Astrocyte (in vitro differentiated cells and primary cell): ENCODE measurements around the gene ANKMY2. TPM values are rescaled to one million over a fixed set of nuclear protein-coding genes. Genes with fewer than 3 reads are reported as not detected.

Experiments used
- DNase-seq: peaks from one replicate; pipeline ENCODE4 v3.0.0-alpha.2; 2010; ENCODE audit warnings: low read depth
- FAIRE-seq: peaks from 2 replicates; lab custom pipeline; 2011; peaks lifted over from hg19 to GRCh38; lab: Jason Lieb, UNC
- H2AFZ ChIP-seq: 2 replicates; pipeline ENCODE4 v1.6.0; 2012; ENCODE audit warnings: low read depth, low read length, inconsistent platforms
- H3K27ac ChIP-seq: 2 replicates; pipeline ENCODE4 v1.5.1; 2011; ENCODE audit warnings: low read depth, low read length, inconsistent platforms
- H3K27me3 ChIP-seq: 2 replicates; pipeline ENCODE4 v1.6.0; 2011; ENCODE audit warnings: low read length, inconsistent platforms; ENCODE audit not compliant: insufficient read depth
- H3K36me3 ChIP-seq: 2 replicates; pipeline ENCODE4 v1.5.1; 2011; ENCODE audit warnings: low read length, inconsistent platforms; ENCODE audit not compliant: insufficient read depth
- H3K4me1 ChIP-seq: 2 replicates; pipeline ENCODE4 v1.5.1; 2011; ENCODE audit warnings: low read length, inconsistent platforms; ENCODE audit not compliant: insufficient read depth
- H3K4me2 ChIP-seq: 2 replicates; pipeline ENCODE4 v1.6.0; 2012; ENCODE audit warnings: low read length, inconsistent platforms
- H3K4me3 ChIP-seq: 2 replicates; pipeline ENCODE4 v1.5.1; 2011; ENCODE audit warnings: low read depth, mild to moderate bottlenecking, low read length, inconsistent platforms; ENCODE audit not compliant: insufficient read depth
- H3K79me2 ChIP-seq: 2 replicates; pipeline ENCODE4 v1.6.0; 2012; ENCODE audit warnings: mild to moderate bottlenecking, low read length, inconsistent platforms; ENCODE audit not compliant: insufficient read depth
- H3K9ac ChIP-seq: 2 replicates; pipeline ENCODE4 v1.6.0; 2012; ENCODE audit warnings: mild to moderate bottlenecking, low read length, inconsistent platforms
- H3K9me3 ChIP-seq: 2 replicates; pipeline ENCODE4 v1.5.1; 2012; ENCODE audit warnings: low read depth, mild to moderate bottlenecking, low read length, inconsistent platforms; ENCODE audit not compliant: insufficient read depth
- H4K20me1 ChIP-seq: 2 replicates; pipeline ENCODE4 v1.6.0; 2012; ENCODE audit warnings: low read length, inconsistent platforms; ENCODE audit not compliant: insufficient read depth
- H3K27ac Mint-ChIP-seq: one replicate; pipeline ENCODE4 v1.8.0; 2021; ENCODE audit warnings: mild to moderate bottlenecking, mixed read lengths; ENCODE audit not compliant: unreplicated experiment
- H3K27me3 Mint-ChIP-seq: one replicate; pipeline ENCODE4 v1.8.0; 2021; ENCODE audit warnings: low read depth, mixed read lengths; ENCODE audit not compliant: unreplicated experiment
- H3K36me3 Mint-ChIP-seq: one replicate; pipeline ENCODE4 v1.8.0; 2021; ENCODE audit warnings: low read depth, mixed read lengths; ENCODE audit not compliant: unreplicated experiment
- H3K4me1 Mint-ChIP-seq: one replicate; pipeline ENCODE4 v1.8.0; 2021; ENCODE audit warnings: low read depth, mixed read lengths; ENCODE audit not compliant: unreplicated experiment
- H3K4me3 Mint-ChIP-seq: one replicate; pipeline ENCODE4 v1.8.0; 2021; ENCODE audit warnings: mild to moderate bottlenecking, moderate library complexity, mixed read lengths; ENCODE audit not compliant: unreplicated experiment
- H3K9me3 Mint-ChIP-seq: one replicate; pipeline ENCODE4 v1.8.0; 2021; ENCODE audit warnings: mild to moderate bottlenecking, mixed read lengths; ENCODE audit not compliant: unreplicated experiment
- EZH2 ChIP-seq: IDR thresholded peaks from 2 replicates; pipeline ENCODE4 v1.6.1; 2012; ENCODE audit warnings: mild to moderate bottlenecking, low read length, inconsistent platforms; ENCODE audit not compliant: insufficient read depth
- total RNA-seq: library from RNA; stranded (reverse); gene quantifications from 2 replicates; pipeline ENCODE4 v1.2.1, GENCODE V29; 2021
- TF ChIP-seq, protein P1 (sequence below): IDR thresholded peaks from 2 replicates; pipeline ENCODE4 v1.5.1; 2011; ENCODE audit warnings: low read depth, mild to moderate bottlenecking, inconsistent platforms, low read length, moderate library complexity; ENCODE audit not compliant: insufficient read depth

Gene ANKMY2
- total RNA-seq, 1 donor from 2014 or later, result 21.9 TPM

DNA sequence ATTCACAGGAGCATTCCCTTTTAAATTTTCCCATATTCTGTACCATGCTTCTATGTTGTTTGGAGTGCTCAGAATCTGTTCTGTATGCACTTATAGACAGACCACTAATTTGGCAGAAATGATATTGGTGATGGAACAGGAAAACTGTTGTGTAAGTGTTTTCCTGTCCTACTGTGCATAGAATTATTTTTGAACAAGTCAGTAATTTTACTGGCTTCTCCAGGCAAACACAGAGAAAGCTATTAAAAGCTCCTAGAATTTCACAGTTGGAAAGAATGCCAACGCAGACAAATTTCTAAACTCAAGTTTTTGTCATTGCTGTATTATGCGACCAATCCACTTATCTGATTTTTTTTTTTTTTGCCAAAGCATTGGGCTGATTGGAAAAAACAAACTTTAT is 55.7 kb downstream of the ANKMY2 start:
- TF ChIP-seq, protein P1, sequence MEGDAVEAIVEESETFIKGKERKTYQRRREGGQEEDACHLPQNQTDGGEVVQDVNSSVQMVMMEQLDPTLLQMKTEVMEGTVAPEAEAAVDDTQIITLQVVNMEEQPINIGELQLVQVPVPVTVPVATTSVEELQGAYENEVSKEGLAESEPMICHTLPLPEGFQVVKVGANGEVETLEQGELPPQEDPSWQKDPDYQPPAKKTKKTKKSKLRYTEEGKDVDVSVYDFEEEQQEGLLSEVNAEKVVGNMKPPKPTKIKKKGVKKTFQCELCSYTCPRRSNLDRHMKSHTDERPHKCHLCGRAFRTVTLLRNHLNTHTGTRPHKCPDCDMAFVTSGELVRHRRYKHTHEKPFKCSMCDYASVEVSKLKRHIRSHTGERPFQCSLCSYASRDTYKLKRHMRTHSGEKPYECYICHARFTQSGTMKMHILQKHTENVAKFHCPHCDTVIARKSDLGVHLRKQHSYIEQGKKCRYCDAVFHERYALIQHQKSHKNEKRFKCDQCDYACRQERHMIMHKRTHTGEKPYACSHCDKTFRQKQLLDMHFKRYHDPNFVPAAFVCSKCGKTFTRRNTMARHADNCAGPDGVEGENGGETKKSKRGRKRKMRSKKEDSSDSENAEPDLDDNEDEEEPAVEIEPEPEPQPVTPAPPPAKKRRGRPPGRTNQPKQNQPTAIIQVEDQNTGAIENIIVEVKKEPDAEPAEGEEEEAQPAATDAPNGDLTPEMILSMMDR, result no peak
- no peak for TF ChIP-seq EZH2
- Mint-ChIP-seq H3K4me3 (no peak overlapping the region), H3K27me3 (no peaks in the 10 kb centered on the region), H3K9me3 (peaks cover 6% of the 10 kb centered on the region), H3K4me1 (peaks cover 15% of the 10 kb centered on the region), H3K36me3 (no peaks in the 10 kb centered on the region), H3K27ac (no peak overlapping the region)
- Histone ChIP-seq H3K9me3 (no peaks in the 10 kb centered on the region), H3K27ac (no peak overlapping the region), H4K20me1 (no peaks in the 10 kb centered on the region), H2AFZ (no peak overlapping the region), H3K27me3 (no peaks in the 10 kb centered on the region), H3K4me2 (no peak overlapping the region), H3K4me3 (no peak overlapping the region), H3K4me1 (no peaks in the 10 kb centered on the region), H3K36me3 (no peaks in the 10 kb centered on the region), H3K9ac (no peak overlapping the region), H3K79me2 (no peaks in the 10 kb centered on the region)
- FAIRE-seq (no peak), DNase-seq (no peak)

DNA sequence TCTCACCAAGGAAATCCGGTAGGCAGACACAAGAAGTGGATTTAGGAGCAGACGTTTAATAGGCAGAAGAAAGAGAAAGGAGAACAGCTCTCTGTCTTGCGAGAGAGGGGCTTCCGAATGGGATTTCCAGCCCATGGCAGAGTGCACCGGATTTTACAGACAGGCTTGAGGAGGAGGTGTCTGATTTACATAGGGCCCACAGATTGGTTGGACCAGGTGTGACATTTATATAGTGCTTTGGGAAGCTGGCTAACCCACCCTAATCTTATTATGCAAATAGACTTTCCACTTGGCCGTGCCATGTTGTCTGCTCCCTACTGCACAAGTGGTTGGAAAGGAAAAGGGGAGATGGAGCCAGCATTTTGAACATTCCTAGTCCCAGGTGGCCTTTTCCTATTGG is 57.8 kb downstream of the ANKMY2 start:
- no peak overlapping the region for H3K4me3 Mint-ChIP-seq
- no peak for DNase-seq

DNA sequence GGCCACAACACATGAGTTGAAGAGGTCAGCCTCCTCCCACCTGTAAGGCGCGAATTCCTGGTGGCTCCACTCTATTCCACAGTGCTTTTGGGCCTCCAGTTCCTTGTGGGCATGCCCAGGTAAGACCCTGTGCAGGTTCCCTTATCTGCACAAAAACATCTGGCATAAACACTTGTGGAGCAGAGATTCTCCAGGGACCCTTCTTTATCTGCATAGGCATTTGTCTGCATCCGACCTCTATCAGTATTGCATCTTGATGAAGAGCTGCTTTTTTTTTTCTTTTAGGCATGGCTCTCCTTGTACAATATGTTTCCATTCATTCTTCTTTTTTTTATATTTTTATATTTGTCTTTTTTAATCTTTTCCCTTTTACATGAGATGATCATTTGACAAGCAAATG is 58.4 kb downstream of the ANKMY2 start:
- H3K4me1 Mint-ChIP-seq, result peaks cover 7% of the 10 kb centered on the region
- DNase-seq (no peak), FAIRE-seq (no peak)
- H3K27ac Mint-ChIP-seq, result no peak overlapping the region
- no peaks in the 10 kb centered on the region for H3K9me3 ChIP-seq
- no peak overlapping the region for H3K4me2 ChIP-seq
- peaks cover 6% of the 10 kb centered on the region for H3K9me3 Mint-ChIP-seq
- no peaks in the 10 kb centered on the region for H3K27me3 ChIP-seq
- H3K4me3 ChIP-seq, result no peak overlapping the region
- H3K27me3 Mint-ChIP-seq, result no peaks in the 10 kb centered on the region
- no peak for TF ChIP-seq EZH2
- TF ChIP-seq, protein P1, result no peak
- H3K79me2 ChIP-seq, result no peaks in the 10 kb centered on the region
- no peaks in the 10 kb centered on the region for H3K4me1 ChIP-seq
- no peak overlapping the region for H3K9ac ChIP-seq
- H3K36me3 Mint-ChIP-seq, result no peaks in the 10 kb centered on the region
- H3K36me3 ChIP-seq, result no peaks in the 10 kb centered on the region
- no peak overlapping the region for H2AFZ ChIP-seq
- no peak overlapping the region for H3K4me3 Mint-ChIP-seq
- no peaks in the 10 kb centered on the region for H4K20me1 ChIP-seq
- no peak overlapping the region for H3K27ac ChIP-seq

More for the DNA sequence above, 57.8 kb downstream of the ANKMY2 start:
- Histone ChIP-seq H3K4me3 (no peak overlapping the region), H3K4me1 (no peaks in the 10 kb centered on the region), H3K27me3 (no peaks in the 10 kb centered on the region), H3K27ac (no peak overlapping the region), H3K4me2 (no peak overlapping the region), H3K36me3 (no peaks in the 10 kb centered on the region), H3K9ac (no peak overlapping the region), H3K79me2 (no peaks in the 10 kb centered on the region), H3K9me3 (no peaks in the 10 kb centered on the region), H4K20me1 (no peaks in the 10 kb centered on the region), H2AFZ (no peak overlapping the region)
- FAIRE-seq, result no peak
- H3K27ac Mint-ChIP-seq, result no peak overlapping the region
- TF ChIP-seq EZH2, result no peak
- TF ChIP-seq, protein P1, result no peak
- H3K27me3 Mint-ChIP-seq, result no peaks in the 10 kb centered on the region
- no peaks in the 10 kb centered on the region for H3K36me3 Mint-ChIP-seq
- H3K4me1 Mint-ChIP-seq, result peaks cover 7% of the 10 kb centered on the region
- peaks cover 6% of the 10 kb centered on the region for H3K9me3 Mint-ChIP-seq
